Astrocyte of the cerebellum (primary cell): Measurements from ENCODE around the gene MIXL1.

Source experiments
- DNase-seq: peaks from one replicate; pipeline ENCODE4 v3.0.0-alpha.2; 2011; ENCODE audit warnings: low read depth
- H3K4me3 ChIP-seq: 2 replicates; pipeline ENCODE4 v1.5.1; 2011; ENCODE audit warnings: mild to moderate bottlenecking, low read depth, low read length, moderate library complexity
- in situ Hi-C: cut with HindIII; loops from 2 replicates; pipeline ENCODE4 v1.10.0; 2017; ENCODE audit warnings: low sequenced_read_pairs
- TF ChIP-seq, protein P1 (sequence below): IDR thresholded peaks from 2 replicates; pipeline ENCODE4 v1.5.1; 2012; ENCODE audit warnings: low read length, low read depth, moderate library complexity, mild to moderate bottlenecking; ENCODE audit errors: missing control alignments

Gene MIXL1

GRCh38 chr1:226203240-226203639, 20.2 kb upstream of the MIXL1 start:
- in situ Hi-C loops, result no loop called here
- H3K4me3 ChIP-seq, result no peak overlapping the region
- DNase-seq, result no peak
- TF ChIP-seq, protein P1, sequence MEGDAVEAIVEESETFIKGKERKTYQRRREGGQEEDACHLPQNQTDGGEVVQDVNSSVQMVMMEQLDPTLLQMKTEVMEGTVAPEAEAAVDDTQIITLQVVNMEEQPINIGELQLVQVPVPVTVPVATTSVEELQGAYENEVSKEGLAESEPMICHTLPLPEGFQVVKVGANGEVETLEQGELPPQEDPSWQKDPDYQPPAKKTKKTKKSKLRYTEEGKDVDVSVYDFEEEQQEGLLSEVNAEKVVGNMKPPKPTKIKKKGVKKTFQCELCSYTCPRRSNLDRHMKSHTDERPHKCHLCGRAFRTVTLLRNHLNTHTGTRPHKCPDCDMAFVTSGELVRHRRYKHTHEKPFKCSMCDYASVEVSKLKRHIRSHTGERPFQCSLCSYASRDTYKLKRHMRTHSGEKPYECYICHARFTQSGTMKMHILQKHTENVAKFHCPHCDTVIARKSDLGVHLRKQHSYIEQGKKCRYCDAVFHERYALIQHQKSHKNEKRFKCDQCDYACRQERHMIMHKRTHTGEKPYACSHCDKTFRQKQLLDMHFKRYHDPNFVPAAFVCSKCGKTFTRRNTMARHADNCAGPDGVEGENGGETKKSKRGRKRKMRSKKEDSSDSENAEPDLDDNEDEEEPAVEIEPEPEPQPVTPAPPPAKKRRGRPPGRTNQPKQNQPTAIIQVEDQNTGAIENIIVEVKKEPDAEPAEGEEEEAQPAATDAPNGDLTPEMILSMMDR, result no peak

- DNase-seq, result no peak
- TF ChIP-seq, protein P1, result no peak
- no peak overlapping the region for H3K4me3 ChIP-seq
- in situ Hi-C loops, result no loop called here
These were observed 19.8 kb upstream of the MIXL1 start for GRCh38 chr1:226203655-226204054.

DNA sequence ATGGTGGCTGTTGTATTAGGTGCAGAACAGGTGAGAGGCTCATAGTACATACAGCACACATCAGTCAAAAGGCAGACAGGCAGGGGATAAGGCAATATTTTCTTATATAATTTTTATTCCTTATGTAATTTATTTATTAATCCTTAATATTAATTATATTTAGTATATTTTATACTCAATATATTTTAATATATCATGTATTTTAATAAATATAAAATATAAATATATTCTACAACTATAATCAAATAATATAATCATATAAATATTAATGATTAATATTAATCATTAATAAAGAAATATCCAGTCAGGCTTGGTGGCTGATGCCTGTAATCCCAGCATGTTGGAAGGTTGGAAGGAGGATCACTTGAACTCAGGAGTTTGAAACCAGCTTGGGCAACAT, 19.3 kb upstream of the MIXL1 start:
- H3K4me3 ChIP-seq, result no peak overlapping the region
- no peak for DNase-seq
- in situ Hi-C loops, result no loop called here
- TF ChIP-seq, protein P1, result no peak

DNA sequence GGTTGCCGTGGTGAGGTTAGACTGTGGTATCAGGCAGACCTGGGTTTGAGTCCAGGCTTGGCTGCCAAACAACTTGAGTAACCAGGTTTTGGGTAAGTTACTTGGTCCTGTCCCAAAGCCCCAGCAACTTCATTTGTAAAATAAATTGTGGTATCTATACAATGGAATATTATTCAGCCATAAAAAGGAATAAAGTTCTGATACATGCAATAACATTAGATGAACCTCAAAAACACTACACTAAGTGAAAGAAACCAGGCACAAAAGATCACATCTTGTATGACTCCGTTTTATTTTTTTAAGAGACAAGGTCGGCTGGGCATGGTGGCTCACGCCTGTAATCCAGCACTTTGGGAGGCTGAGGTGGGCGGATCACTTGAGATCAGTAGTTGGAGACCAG, 16.4 kb upstream of the MIXL1 start:
- in situ Hi-C loops, result no loop called here
- no peak for DNase-seq
- TF ChIP-seq, protein P1, result no peak
- H3K4me3 ChIP-seq, result no peak overlapping the region

DNA sequence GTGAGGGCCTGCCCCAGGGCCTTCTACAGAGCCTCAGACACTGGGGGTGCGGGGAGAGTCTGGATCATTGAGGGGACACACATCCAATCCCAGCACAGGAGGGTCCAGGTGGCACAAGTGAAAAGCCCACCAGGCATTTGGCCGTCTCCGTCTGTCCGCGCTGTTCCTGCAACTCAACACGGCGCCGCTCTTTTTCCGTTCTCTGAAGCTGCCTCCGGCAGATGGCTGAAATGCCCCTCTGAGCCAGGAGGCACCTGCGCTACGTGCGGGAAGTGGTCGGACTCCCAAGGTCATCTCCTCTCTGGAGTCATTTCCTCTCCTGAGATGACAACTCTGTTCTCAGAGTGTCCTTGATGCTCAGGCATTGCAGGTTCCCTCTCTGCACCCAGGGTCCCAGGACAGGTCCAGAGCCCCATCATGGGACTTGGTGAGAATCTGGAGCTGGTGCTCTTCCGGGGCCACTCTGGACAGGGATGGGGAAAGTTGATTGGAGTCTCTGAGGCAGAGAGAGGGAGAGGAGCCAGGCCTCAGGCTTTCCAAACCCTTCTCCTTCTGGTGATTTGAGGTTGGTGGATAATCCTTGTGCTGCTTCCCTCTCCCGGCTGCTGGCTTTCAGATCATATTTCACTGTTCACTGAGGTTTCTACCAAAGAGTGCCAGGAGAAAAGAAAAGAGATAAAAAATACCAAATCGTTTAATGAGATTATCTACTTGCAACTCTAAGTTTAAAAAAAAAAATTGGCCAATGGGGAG, 14.0 kb upstream of the MIXL1 start:
- in situ Hi-C loops, result no loop called here
- H3K4me3 ChIP-seq, result no peak overlapping the region
- TF ChIP-seq, protein P1, result no peak
- no peak for DNase-seq

- H3K4me3 ChIP-seq, result no peak overlapping the region
- DNase-seq, result no peak
- TF ChIP-seq, protein P1, result no peak
- in situ Hi-C loops, result no loop called here
These were observed 12.8 kb upstream of the MIXL1 start for GRCh38 chr1:226210571-226211176.
